G401.6 (cell line): ENCODE data around the gene DCAF6.

Source experiments
- FAIRE-seq: peaks from 2 replicates; lab custom pipeline; 2012; peaks lifted over from hg19 to GRCh38; lab: Jason Lieb, UNC

Gene DCAF6

DNA sequence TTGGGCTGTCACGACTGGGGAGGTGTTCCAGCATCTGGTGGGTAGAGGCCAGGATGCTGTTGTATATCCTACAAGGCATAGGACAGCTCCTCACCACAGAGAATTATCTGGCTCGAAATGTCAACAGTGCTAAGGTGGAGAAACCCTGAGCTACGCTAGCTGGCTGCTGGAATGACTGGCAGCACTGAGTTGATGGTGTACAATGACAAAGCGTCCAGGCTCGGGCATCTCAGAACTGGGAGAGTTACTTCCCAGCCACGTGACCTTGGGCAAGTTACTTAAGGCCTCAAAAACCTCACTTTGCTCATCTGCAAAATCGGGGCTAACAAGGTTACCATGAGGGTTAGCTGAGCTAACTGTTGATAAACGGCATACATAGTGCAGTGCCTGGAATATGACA, 164.9 kb downstream of the DCAF6 start:
- FAIRE-seq, result no peak

DNA sequence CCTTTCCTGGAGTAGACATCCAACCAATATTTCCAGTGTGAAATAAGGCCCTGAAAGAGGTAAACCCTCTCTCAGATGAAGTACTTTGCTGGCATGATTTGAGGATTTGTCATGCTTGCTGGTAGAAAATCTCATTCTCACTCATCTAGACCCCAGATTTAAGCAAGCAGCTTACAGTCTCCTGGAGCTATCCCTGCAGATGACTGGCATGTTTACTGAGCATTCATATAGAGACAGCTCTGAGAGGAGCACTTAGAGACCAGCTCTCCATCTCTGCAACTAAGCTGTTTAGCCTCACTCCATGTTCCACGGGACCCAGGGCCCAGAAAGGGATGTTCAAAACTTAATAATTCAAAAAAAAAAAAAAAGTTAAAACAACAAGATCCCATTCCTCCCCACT, 166.0 kb downstream of the DCAF6 start:
- FAIRE-seq, result no peak

DNA sequence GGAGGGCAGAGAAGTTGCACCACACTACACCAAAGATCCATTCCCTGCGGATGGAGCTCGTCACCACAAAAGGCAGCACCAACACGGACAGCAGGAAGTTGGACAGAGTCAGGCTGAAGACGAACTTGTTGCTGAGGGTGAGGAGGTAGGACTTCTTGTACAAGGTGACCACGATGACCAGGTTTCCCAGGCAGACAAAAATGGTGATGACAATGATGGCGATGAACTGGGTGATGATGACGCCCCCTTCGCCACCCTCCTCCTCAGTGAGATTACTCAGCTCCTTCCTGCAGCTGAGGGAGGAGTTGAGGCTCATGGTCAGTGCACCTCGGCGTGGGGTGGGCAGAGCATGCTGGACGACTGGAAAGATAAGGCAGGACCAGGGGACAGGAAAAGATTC, 168.1 kb downstream of the DCAF6 start:
- FAIRE-seq, result no peak

DNA sequence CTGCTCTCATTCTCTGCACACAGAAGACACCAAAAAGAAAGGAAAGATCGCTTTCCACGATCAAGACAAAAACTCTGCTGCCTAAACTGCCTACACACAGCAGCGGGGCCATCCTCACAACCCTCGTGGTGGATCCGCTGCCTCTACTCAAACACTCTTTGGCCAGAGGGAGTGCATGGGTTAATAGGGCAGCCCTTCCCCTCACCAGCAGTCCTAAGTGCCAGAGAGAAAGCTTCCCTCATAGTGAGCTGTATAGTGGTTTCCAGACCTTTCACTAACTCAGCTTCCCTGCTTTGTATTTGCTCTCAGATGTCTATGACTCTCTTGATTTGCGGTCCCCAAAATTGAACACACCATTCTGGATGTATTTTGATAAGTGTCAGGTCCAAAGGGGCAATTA, 169.4 kb downstream of the DCAF6 start:
- no peak for FAIRE-seq

DNA sequence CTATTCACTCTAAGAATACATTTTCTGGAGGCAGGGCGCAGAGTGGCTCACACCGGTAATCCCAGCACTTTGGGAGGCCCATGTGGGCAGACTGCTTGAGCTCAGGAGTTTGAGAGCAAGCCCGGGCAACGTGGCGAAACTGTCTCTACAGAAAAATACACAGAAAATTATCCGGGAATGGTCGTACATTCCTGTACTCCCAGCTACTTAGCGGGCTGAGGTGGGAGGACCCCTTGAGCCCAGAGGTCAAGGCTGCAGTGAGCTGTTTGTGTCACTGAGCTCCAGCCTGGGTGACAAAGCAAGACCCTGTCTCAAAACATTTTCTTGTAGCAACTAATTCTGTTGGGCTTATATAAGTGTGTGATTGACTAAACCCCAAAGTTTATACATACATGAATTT, 169.8 kb downstream of the DCAF6 start:
- no peak for FAIRE-seq

DNA sequence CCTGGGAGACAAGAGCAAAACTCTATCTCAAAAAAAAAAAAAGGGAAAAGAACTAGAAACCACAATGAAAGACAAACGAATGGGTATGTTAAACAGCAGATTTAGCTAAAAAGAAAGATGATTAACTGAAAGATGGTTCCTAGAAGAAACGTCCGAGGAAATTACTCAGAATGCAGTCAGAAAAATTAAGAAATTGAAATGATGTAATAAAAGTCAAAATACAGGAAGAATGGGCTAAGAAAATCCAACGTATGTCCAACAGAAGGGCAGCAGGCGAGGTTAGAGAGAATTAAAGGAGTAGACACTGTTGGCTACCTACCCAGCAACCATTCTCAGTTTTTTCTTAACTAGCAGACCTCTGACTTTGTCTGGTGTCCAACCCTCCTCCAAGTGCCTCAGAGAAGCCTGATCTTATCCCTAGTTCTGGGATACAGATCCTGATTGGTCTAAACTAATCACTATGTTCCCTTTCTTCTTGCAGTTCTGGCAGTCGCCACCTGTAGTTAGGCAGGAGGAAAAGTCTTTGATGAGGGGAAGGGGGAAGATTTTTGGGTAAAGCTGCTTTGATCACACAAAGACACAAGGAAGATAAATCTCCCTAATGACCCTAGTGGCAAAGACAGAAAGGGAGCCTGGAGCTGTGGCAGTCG, 174.5 kb downstream of the DCAF6 start:
- FAIRE-seq, result no peak

DNA sequence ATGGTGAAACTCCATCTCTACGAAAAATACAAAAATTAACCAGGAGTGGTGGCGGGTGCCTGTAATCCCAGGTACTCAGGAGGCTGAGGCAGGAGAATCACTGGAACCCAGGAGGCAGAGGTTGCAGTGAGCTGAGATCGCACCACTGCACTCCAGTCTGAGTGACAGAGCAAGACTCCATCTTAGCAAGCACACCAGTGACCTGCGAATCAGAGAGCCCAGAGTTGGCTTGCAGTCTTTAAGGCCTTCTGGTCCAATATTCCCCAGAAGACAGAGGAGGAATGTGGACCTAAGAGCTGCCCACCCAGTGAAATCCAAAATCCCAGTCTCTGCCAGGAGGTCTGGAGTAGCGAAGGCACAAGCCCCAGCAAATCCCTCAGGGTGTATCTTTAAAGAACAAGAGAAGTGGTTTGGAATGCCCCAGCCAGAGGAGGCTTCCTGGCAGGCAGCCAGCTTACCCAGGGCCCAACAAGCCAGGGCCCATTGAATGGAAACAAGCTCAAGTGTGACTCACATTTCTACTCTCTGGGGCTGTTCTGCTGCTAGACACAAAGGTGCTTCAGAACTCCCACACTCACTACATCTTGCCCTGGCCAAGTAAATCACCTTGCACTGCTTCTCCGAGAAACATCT, 176.3 kb downstream of the DCAF6 start:
- no peak for FAIRE-seq

DNA sequence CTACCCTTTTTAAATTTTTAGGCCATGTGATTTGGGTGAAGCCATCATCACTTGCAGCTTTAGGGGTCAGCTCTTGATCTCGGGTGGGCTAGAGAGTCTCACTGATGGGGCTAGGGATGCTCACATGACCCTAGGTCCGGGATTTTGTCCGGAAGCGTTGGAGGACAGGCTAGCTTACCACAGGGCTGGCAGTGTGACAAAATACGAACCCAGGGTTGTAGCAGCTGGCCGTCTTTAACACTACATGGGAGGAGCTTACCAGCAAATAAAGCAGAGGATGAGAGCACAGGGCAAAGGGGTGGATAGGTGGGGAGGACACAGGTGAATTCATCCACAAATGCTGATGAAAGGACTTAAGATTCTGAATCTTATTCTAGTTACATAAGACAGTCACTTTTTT, 178.4 kb downstream of the DCAF6 start:
- no peak for FAIRE-seq

DNA sequence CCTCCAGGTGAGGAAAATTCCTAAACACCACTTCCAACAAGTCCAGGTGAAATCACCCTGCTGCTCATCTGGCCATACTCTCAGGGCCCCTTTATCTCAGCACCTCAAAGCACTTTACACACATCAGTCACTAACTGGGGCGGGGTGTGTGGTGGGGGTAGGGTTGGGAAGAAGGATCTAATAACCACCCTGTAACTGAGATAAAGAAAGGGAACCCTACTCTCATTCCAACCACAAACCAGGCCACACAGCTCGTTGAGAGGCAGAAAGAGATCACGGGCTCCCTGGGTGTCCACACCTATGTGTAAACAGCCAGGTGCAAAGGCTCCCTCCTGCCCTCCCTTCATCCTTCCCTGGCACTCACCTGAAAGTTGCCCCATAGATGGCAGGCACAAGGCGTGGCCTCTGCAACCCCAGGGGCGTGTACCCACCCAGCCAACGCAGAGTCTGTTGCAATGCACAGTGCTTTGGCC, 179.9 kb downstream of the DCAF6 start:
- FAIRE-seq, result no peak

DNA sequence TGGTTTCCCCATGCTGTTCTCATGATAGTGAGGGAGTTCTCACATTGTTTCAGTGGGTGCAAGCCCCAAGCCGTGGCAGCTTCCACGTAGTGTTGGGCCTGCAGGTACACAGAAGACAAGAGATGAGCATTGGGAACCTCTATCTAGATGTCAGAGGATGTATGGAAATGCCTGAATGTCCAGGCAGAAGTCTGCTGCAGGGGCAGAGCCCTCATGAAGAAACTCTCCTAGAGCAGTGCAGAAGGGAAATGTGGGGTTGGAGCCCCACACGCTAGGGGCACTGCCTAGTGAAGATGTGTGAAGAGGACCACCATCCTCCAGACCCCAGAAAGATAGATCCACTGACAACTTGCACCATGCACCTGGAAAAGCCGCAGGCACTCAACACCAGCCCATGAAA, 183.3 kb downstream of the DCAF6 start:
- no peak for FAIRE-seq

DNA sequence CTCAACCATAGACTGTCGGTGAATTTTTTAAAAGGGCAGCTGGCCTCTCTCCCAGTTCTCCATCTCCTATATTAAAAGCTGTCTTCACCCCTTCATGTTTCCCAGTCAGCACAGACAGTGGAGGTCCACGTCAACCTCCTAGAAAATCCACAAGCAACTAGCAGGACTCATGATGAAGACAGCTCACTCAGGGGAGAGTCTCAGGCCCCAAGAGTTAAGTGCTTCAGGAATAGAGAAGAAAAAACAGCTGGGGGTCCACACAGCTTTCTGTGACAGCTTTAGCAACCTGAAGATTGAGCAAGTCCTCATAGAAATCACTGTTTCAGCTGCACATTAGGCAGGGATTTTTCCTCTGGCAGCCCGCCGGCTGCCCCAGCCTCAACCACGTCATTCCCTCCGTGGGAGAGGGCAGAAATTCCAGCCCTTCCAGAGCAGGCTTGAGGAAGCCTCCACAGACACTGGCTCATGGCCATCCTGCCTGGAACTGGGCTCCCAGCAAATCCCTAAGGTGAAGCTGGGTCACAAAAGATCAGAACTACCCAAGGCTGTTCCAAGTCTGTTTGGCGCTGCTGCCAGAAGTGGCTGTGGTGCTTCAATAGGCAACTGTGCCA, 185.0 kb downstream of the DCAF6 start:
- FAIRE-seq, result no peak

DNA sequence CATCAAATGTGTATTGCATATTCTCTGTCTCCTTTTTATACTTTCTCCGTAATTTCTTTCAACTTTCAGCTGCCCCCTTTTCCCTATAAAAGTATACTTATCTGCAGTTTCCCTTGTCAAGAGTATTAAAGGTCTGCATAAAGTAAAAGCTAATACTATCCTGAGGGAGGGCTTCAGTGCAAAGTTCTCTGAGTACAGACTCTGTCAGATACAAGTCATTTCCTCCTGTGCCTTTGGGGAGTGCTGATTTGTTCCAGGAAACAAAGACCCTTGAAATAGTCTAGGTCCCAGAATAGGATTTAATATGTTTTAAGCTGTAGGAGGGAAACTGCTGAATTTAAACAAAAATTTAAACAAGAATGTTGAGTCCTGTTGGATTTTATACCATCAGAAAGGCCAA, 188.6 kb downstream of the DCAF6 start:
- FAIRE-seq, result no peak
